Uterus (tissue), 4 donors: ENCODE measurements around the gene EXTL2. TPM values are rescaled to one million over a fixed set of nuclear protein-coding genes. Genes with fewer than 3 reads are reported as not detected.
"Not testable (repeated sequence)": the region's sequence is repeated elsewhere in the genome, so short reads cannot be mapped to it uniquely, and the experiment has no call there.

ENCODE experiments used
- DNase-seq, 2 donors: peaks; one replicate each; pipeline ENCODE4 v3.0.0-alpha.2; 2019 to 2020
- H3K27ac ChIP-seq, 2 donors: fragments of 200-600 bp; sonication (generic); 1 replicate in 1 of 2; 2 replicates in 1 of 2; pipeline ENCODE4 v1.5.1; 2016 to 2018
- H3K27me3 ChIP-seq, 2 donors: fragments of 200-600 bp; sonication (generic); one replicate each; pipeline ENCODE4 v1.5.1; 2018 to 2019; ENCODE audit warnings: control low read depth in 1 of 2
- H3K36me3 ChIP-seq, 2 donors: fragments of 200-600 bp; sonication (generic); one replicate each; pipeline ENCODE4 v1.5.1; 2019; ENCODE audit warnings: control low read depth in 1 of 2
- H3K4me1 ChIP-seq, 2 donors: fragments of 200-600 bp; sonication (generic); one replicate each; pipeline ENCODE4 v1.5.1; 2018 to 2019; ENCODE audit warnings: control low read depth in 1 of 2
- H3K4me3 ChIP-seq, 2 donors: fragments of 200-600 bp; sonication (generic); 1 replicate in 1 of 2; 2 replicates in 1 of 2; pipeline ENCODE4 v1.5.1; 2018 to 2019; ENCODE audit warnings: mild to moderate bottlenecking in 1 of 2
- H3K9me3 ChIP-seq, 2 donors: fragments of 200-600 bp; sonication (generic); one replicate each; pipeline ENCODE4 v1.5.1; 2019; ENCODE audit warnings: control low read depth in 1 of 2
- CTCF ChIP-seq, 4 experiments: fragments of 200-600 bp in 2 of 4; fragments of 450-650 bp in 2 of 4; sonication (generic) in 2 of 4; IDR thresholded peaks; one replicate each; pipeline ENCODE4 v1.5.1; 2016 to 2019; ENCODE audit warnings: antibody characterized with exemption in 4 of 4, mild to moderate bottlenecking in 2 of 4, moderate library complexity in 1 of 4
- POLR2A ChIP-seq, 2 donors: fragments of 450-650 bp; IDR thresholded peaks; one replicate each; pipeline ENCODE4 v1.6.1; 2016; ENCODE audit warnings: antibody characterized with exemption in 2 of 2, mild to moderate bottlenecking in 1 of 2, moderate library complexity in 1 of 2
- intact Hi-C: fragments of 100-400 bp; cut with DNase I; formaldehyde crosslinking; loops from one replicate; pipeline ENCODE4 v1.15.1; 2023; ENCODE audit warnings: low total_unique reads
- total RNA-seq, 4 donors: library from RNA; depleted of rRNA in 3 of 4; stranded (reverse); fragments of >200 nt in 3 of 4; gene quantifications; one replicate each; pipeline versions ENCODE4 v1.1.0 to v1.2.4, GENCODE V29; 2014 to 2023
- donor health status: DM: yes; HTN: yes; CAD: no.

EXTL2 gene
- total RNA-seq, 4 donors from 2014 or later = 6.4 to 63.3 (median 18.9) TPM

- DNase-seq = no peak
Observed at GRCh38 chr1:100893718-100894117, 924 bp downstream of the EXTL2 start.

GRCh38 chr1:100892554-100892953 is 2.1 kb downstream of the EXTL2 start:
- DNase-seq = no peak
- no peak overlapping the region for H3K27ac ChIP-seq
- H3K27me3 ChIP-seq = no peaks in the 10 kb centered on the region
- no peak overlapping the region for H3K4me3 ChIP-seq
- H3K36me3 ChIP-seq = no peaks in the 10 kb centered on the region
- no peaks in the 10 kb centered on the region for H3K9me3 ChIP-seq
- no peak for TF ChIP-seq CTCF (IDR thresholded peaks at IDR 0.05)
- no peak for TF ChIP-seq POLR2A (IDR thresholded peaks at IDR 0.05)
- peaks cover 0 to 4% of the 10 kb centered on the region in 2 donors for H3K4me1 ChIP-seq
- intact Hi-C loops = no loop called here

More at GRCh38 chr1:100893718-100894117, 924 bp downstream of the EXTL2 start:
- Histone ChIP-seq H3K4me3 (peak overlapping the region in 1 of 2 donors; percentile 84), H3K27ac (peak overlapping the region in 1 of 2 donors; percentile 93), H3K4me1 (peaks cover 0 to 4% of the 10 kb centered on the region in 2 donors), H3K36me3 (no peaks in the 10 kb centered on the region), H3K9me3 (no peaks in the 10 kb centered on the region), H3K27me3 (no peaks in the 10 kb centered on the region)
- intact Hi-C loops = no loop called here
- no peak for TF ChIP-seq CTCF (IDR thresholded peaks at IDR 0.05)
- TF ChIP-seq POLR2A (IDR thresholded peaks at IDR 0.05) = no peak

GRCh38 chr1:100891380-100891779 is 3.3 kb downstream of the EXTL2 start:
- DNase-seq = no peak
- H3K36me3 ChIP-seq = no peaks in the 10 kb centered on the region
- H3K9me3 ChIP-seq = no peaks in the 10 kb centered on the region
- H3K4me1 ChIP-seq = peaks cover 0 to 4% of the 10 kb centered on the region in 2 donors
- no peak overlapping the region for H3K4me3 ChIP-seq
- H3K27me3 ChIP-seq = no peaks in the 10 kb centered on the region
- H3K27ac ChIP-seq = no peak overlapping the region
- intact Hi-C loops = no loop called here
- TF ChIP-seq POLR2A (IDR thresholded peaks at IDR 0.05) (no peak), CTCF (IDR thresholded peaks at IDR 0.05) (no peak)

GRCh38 chr1:100889869-100890482 is 4.7 kb downstream of the EXTL2 start:
- H3K4me1 ChIP-seq, H3K36me3 ChIP-seq, H3K27ac ChIP-seq, DNase-seq, H3K27me3 ChIP-seq, H3K4me3 ChIP-seq, intact Hi-C loops, H3K9me3 ChIP-seq: not testable (repeated sequence)

- H3K4me1 ChIP-seq, H3K27ac ChIP-seq, intact Hi-C loops, H3K36me3 ChIP-seq, H3K4me3 ChIP-seq, H3K9me3 ChIP-seq, DNase-seq, H3K27me3 ChIP-seq: not testable (repeated sequence)
Observed at GRCh38 chr1:100889007-100889406, 5.6 kb downstream of the EXTL2 start.

- DNase-seq = no peak
- Histone ChIP-seq H3K9me3 (no peaks in the 10 kb centered on the region), H3K4me1 (no peaks in the 10 kb centered on the region), H3K4me3 (no peak overlapping the region), H3K27me3 (no peaks in the 10 kb centered on the region), H3K36me3 (no peaks in the 10 kb centered on the region), H3K27ac (no peak overlapping the region)
- intact Hi-C loops = no loop called here
- TF ChIP-seq CTCF (IDR thresholded peaks at IDR 0.05) (no peak), POLR2A (IDR thresholded peaks at IDR 0.05) (no peak)
Observed at GRCh38 chr1:100883963-100884362, 10.7 kb downstream of the EXTL2 start.
